Measurements from ENCODE around the gene SNRPE.

Gene SNRPE

DNA sequence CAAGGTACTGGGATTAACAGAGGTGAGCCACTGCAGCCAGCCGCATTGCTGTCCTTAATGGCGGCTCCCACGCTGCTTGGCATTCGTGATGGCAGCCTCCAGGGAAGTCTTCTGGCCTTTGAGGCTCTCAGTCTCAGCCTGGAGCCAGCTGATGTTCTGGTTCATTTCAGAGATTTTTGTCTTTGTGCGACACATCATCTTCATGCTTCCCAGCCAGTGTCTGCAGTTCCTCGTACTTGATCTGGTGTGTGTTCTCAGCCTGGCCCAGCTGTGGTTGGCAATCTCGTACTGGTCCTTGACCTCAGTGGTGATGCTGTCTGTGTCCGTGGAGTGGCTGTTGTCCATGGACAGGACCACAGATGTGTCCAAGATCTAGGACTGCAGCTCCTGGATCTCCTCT is 11.7 kb downstream of the SNRPE start:
- Histone ChIP-seq H3K36me3 (ENCODE audit: control insufficient read depth in 5 of 5, insufficient read depth in 5 of 5, low read length in 5 of 5) (peaks cover 11 to 46% (median 32%) of the 10 kb centered on the region in 5 donors), H3K27me3 (ENCODE audit: control insufficient read depth in 5 of 5, insufficient read depth in 4 of 5, low read length in 5 of 5) (no peaks in the 10 kb centered on the region), H3K4me3 (ENCODE audit: low read depth in 1 of 5, low read length in 5 of 5) (no peak overlapping the region), H3K9ac (ENCODE audit: low read length in 5 of 5) (no peak overlapping the region), H3K4me1 (ENCODE audit: control insufficient read depth in 5 of 5, insufficient read depth in 5 of 5, low read length in 5 of 5) (peaks cover 0 to 15% (median 6%) of the 10 kb centered on the region in 5 donors), H3K9me3 (ENCODE audit: control insufficient read depth in 5 of 5, low read length in 5 of 5) (no peaks in the 10 kb centered on the region), H3K27ac (ENCODE audit: low read depth, low read length) (no peak overlapping the region)

- Histone ChIP-seq H3K4me1 (ENCODE audit: control insufficient read depth in 5 of 5, insufficient read depth in 5 of 5, low read length in 5 of 5) (no peaks in the 10 kb centered on the region), H3K27ac (ENCODE audit: low read depth, low read length) (no peak overlapping the region), H3K9ac (ENCODE audit: low read length in 5 of 5) (no peak overlapping the region), H3K9me3 (ENCODE audit: control insufficient read depth in 5 of 5, low read length in 5 of 5) (no peaks in the 10 kb centered on the region), H3K4me3 (ENCODE audit: low read depth in 1 of 5, low read length in 5 of 5) (no peak overlapping the region), H3K27me3 (ENCODE audit: control insufficient read depth in 5 of 5, insufficient read depth in 4 of 5, low read length in 5 of 5) (no peaks in the 10 kb centered on the region), H3K36me3 (ENCODE audit: control insufficient read depth in 5 of 5, insufficient read depth in 5 of 5, low read length in 5 of 5) (peaks cover 0 to 12% (median 6%) of the 10 kb centered on the region in 5 donors)
These were observed 17.0 kb downstream of the SNRPE start for GRCh38 chr1:203878422-203878821.

- H3K4me3 ChIP-seq (ENCODE audit: low read depth in 1 of 5, low read length in 5 of 5) = no peak overlapping the region
These were observed 19.2 kb downstream of the SNRPE start for GRCh38 chr1:203880606-203881005.

DNA sequence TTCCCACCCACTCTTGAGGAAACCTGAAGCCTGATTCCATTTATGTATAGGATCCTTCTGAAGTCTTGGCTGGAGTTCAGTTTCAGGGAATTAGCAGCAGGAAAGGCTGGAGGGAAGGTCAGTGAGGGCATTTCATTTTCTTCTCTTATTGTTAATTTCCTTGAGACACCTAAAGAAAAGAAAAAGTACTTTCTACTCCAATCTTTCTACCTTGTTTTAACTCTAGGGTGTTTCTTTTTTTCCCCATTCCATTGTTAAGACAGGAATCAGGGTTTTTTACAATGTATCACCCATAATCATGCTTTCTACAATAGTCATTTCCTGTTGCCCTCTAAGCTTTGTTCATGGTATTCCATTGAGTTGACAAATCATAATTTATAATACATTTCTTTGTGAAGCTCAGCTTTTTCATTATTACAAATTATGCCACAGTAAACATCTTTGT is 27.4 kb downstream of the SNRPE start:
- H3K36me3 ChIP-seq (ENCODE audit: control insufficient read depth in 5 of 5, insufficient read depth in 5 of 5, low read length in 5 of 5) = no peaks in the 10 kb centered on the region
- no peak overlapping the region for H3K27ac ChIP-seq (ENCODE audit: low read depth, low read length)
- no peaks in the 10 kb centered on the region for H3K9me3 ChIP-seq (ENCODE audit: control insufficient read depth in 5 of 5, low read length in 5 of 5)
- no peaks in the 10 kb centered on the region for H3K27me3 ChIP-seq (ENCODE audit: control insufficient read depth in 5 of 5, insufficient read depth in 4 of 5, low read length in 5 of 5)
- H3K4me1 ChIP-seq (ENCODE audit: control insufficient read depth in 5 of 5, insufficient read depth in 5 of 5, low read length in 5 of 5) = peaks cover 0 to 3% (median 0%) of the 10 kb centered on the region in 5 donors
- H3K9ac ChIP-seq (ENCODE audit: low read length in 5 of 5) = no peak overlapping the region
- H3K4me3 ChIP-seq (ENCODE audit: low read depth in 1 of 5, low read length in 5 of 5) = no peak overlapping the region

More at GRCh38 chr1:203880606-203881005, 19.2 kb downstream of the SNRPE start:
- H3K9ac ChIP-seq (ENCODE audit: low read length in 5 of 5) = no peak overlapping the region
- no peaks in the 10 kb centered on the region for H3K27me3 ChIP-seq (ENCODE audit: control insufficient read depth in 5 of 5, insufficient read depth in 4 of 5, low read length in 5 of 5)
- H3K4me1 ChIP-seq (ENCODE audit: control insufficient read depth in 5 of 5, insufficient read depth in 5 of 5, low read length in 5 of 5) = no peaks in the 10 kb centered on the region
- H3K36me3 ChIP-seq (ENCODE audit: control insufficient read depth in 5 of 5, insufficient read depth in 5 of 5, low read length in 5 of 5) = peaks cover 0 to 4% (median 0%) of the 10 kb centered on the region in 5 donors
- H3K9me3 ChIP-seq (ENCODE audit: control insufficient read depth in 5 of 5, low read length in 5 of 5) = no peaks in the 10 kb centered on the region
- H3K27ac ChIP-seq (ENCODE audit: low read depth, low read length) = no peak overlapping the region

GRCh38 chr1:203891950-203892349 is 30.6 kb downstream of the SNRPE start:
- H3K9me3 ChIP-seq (ENCODE audit: control insufficient read depth in 5 of 5, low read length in 5 of 5) = peaks cover 0 to 4% (median 2%) of the 10 kb centered on the region in 5 donors
- no peak overlapping the region for H3K4me3 ChIP-seq (ENCODE audit: low read depth in 1 of 5, low read length in 5 of 5)
- peaks cover 0 to 3% (median 0%) of the 10 kb centered on the region in 5 donors for H3K4me1 ChIP-seq (ENCODE audit: control insufficient read depth in 5 of 5, insufficient read depth in 5 of 5, low read length in 5 of 5)
- H3K9ac ChIP-seq (ENCODE audit: low read length in 5 of 5) = no peak overlapping the region
- no peaks in the 10 kb centered on the region for H3K36me3 ChIP-seq (ENCODE audit: control insufficient read depth in 5 of 5, insufficient read depth in 5 of 5, low read length in 5 of 5)
- no peak overlapping the region for H3K27ac ChIP-seq (ENCODE audit: low read depth, low read length)
- no peaks in the 10 kb centered on the region for H3K27me3 ChIP-seq (ENCODE audit: control insufficient read depth in 5 of 5, insufficient read depth in 4 of 5, low read length in 5 of 5)

DNA sequence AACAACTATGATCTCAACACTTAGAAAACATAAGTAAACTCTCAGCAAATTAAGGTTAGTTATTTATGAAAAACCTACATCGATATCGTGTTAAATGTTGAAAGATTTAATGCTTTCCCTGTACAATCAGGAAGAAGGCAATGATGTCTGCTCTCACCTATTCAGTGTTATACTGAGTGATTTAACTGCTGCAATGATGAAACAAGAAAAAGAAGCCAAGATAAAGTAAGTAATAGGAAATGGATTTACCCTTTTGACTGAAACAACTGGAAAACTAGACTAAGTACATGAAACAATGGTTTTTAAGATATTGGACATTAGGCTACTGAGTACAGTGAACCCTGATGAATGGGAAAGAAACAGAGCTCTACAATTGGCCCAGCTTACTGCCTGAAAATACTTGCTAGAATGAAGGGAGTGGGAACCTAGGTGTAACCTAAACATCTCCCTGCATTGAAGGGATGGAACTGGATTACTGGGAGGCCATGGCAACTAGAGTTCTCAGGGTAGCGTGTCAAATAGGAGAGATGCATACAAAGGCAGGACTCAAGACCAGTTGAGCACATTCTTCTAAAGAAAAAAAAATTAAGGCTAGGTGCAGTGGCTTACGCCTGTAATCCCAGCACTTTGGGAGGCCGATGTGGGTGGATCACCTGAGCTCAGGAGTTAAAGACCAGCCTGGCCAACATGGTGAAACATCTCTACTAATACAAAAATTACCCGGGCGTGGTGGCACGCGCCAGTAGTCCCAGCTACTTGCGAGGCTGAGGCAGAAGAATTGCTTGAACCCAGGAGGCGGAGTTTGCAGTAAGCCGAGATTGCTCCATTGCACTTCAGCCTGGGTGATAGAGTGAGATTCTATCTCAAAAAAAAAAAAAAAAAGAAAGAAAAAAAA is 37.3 kb downstream of the SNRPE start:
- no peaks in the 10 kb centered on the region for H3K27me3 ChIP-seq (ENCODE audit: control insufficient read depth in 5 of 5, insufficient read depth in 4 of 5, low read length in 5 of 5)
- peaks cover 0 to 4% (median 2%) of the 10 kb centered on the region in 5 donors for H3K9me3 ChIP-seq (ENCODE audit: control insufficient read depth in 5 of 5, low read length in 5 of 5)
- no peaks in the 10 kb centered on the region for H3K4me1 ChIP-seq (ENCODE audit: control insufficient read depth in 5 of 5, insufficient read depth in 5 of 5, low read length in 5 of 5)
- H3K27ac ChIP-seq (ENCODE audit: low read depth, low read length) = no peak overlapping the region
- no peaks in the 10 kb centered on the region for H3K36me3 ChIP-seq (ENCODE audit: control insufficient read depth in 5 of 5, insufficient read depth in 5 of 5, low read length in 5 of 5)
- no peak overlapping the region for H3K4me3 ChIP-seq (ENCODE audit: low read depth in 1 of 5, low read length in 5 of 5)
- H3K9ac ChIP-seq (ENCODE audit: low read length in 5 of 5) = no peak overlapping the region

- H3K4me3 ChIP-seq (ENCODE audit: low read depth in 1 of 5, low read length in 5 of 5) = no peak overlapping the region
- H3K4me1 ChIP-seq (ENCODE audit: control insufficient read depth in 5 of 5, insufficient read depth in 5 of 5, low read length in 5 of 5) = no peaks in the 10 kb centered on the region
- no peaks in the 10 kb centered on the region for H3K27me3 ChIP-seq (ENCODE audit: control insufficient read depth in 5 of 5, insufficient read depth in 4 of 5, low read length in 5 of 5)
- no peaks in the 10 kb centered on the region for H3K36me3 ChIP-seq (ENCODE audit: control insufficient read depth in 5 of 5, insufficient read depth in 5 of 5, low read length in 5 of 5)
- H3K27ac ChIP-seq (ENCODE audit: low read depth, low read length) = no peak overlapping the region
- peaks cover 0 to 4% (median 2%) of the 10 kb centered on the region in 5 donors for H3K9me3 ChIP-seq (ENCODE audit: control insufficient read depth in 5 of 5, low read length in 5 of 5)
- H3K9ac ChIP-seq (ENCODE audit: low read length in 5 of 5) = no peak overlapping the region
These were observed 37.9 kb downstream of the SNRPE start for GRCh38 chr1:203899353-203899716.

DNA sequence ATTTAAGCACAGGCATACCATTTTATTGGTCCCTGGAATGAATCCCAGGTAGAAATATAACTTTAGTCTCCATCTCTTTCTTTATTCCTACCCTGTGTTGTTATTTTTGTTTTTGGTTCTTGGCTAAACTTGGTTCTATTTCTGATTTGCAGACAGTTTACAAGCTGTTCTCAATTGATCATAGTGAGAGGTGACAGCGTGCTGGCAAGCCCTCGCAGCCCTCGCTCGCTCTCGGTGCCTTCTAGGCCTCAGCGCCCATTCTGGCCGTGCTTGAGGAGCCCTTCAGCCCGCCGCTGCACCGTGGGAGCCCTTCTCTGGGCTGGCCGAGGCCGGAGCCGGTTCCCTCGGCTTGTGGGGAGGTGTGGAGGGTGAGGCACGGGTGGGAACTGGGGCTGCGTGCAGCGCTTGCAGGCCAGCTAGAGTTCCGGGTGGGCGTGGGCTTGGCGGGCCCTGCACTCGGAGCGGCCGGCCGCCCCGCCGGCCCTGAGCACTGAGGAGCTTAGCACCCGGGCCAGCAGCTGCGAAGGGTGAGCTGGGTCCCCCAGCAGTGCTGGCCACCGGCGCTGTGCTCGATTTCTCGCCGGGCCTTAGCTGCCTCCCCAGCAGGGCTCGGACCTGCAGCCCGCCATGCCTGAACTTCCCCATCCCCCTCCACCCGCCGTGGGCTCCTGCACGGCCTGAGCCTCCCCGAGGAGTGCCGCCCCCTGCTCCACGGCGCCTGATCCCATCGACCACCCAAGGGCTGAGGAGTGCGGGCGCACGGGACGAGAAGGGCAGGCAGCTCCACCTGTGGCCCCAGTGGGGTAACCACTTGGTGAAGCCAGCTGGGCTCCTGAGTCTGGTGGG is 38.7 kb downstream of the SNRPE start:
- Histone ChIP-seq H3K9me3 (ENCODE audit: control insufficient read depth in 5 of 5, low read length in 5 of 5) (no peaks in the 10 kb centered on the region), H3K27me3 (ENCODE audit: control insufficient read depth in 5 of 5, insufficient read depth in 4 of 5, low read length in 5 of 5) (no peaks in the 10 kb centered on the region), H3K36me3 (ENCODE audit: control insufficient read depth in 5 of 5, insufficient read depth in 5 of 5, low read length in 5 of 5) (no peaks in the 10 kb centered on the region), H3K9ac (ENCODE audit: low read length in 5 of 5) (no peak overlapping the region), H3K27ac (ENCODE audit: low read depth, low read length) (no peak overlapping the region), H3K4me3 (ENCODE audit: low read depth in 1 of 5, low read length in 5 of 5) (no peak overlapping the region), H3K4me1 (ENCODE audit: control insufficient read depth in 5 of 5, insufficient read depth in 5 of 5, low read length in 5 of 5) (no peaks in the 10 kb centered on the region)

DNA sequence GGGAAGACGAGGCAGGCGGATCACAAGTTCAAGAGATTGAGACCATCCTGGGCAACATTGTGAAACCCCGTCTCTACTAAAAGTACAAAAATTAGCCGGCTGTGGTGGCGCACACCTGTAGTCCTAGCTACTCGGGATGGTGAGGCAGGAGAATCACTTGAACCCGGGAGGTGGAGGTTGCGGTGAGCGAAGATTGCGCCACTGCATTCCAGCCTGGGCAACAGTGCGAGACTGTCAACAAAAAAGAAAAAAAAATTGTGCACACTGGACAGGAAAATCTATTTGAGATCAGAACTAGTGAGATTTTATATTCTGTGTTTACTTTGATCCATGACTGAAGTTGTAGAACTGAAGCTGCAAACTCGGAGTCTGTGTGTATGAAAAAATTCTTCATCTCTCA is 40.2 kb downstream of the SNRPE start:
- Histone ChIP-seq H3K36me3 (ENCODE audit: control insufficient read depth in 5 of 5, insufficient read depth in 5 of 5, low read length in 5 of 5) (no peaks in the 10 kb centered on the region), H3K9me3 (ENCODE audit: control insufficient read depth in 5 of 5, low read length in 5 of 5) (no peaks in the 10 kb centered on the region), H3K4me3 (ENCODE audit: low read depth in 1 of 5, low read length in 5 of 5) (no peak overlapping the region), H3K27me3 (ENCODE audit: control insufficient read depth in 5 of 5, insufficient read depth in 4 of 5, low read length in 5 of 5) (no peaks in the 10 kb centered on the region), H3K4me1 (ENCODE audit: control insufficient read depth in 5 of 5, insufficient read depth in 5 of 5, low read length in 5 of 5) (no peaks in the 10 kb centered on the region), H3K27ac (ENCODE audit: low read depth, low read length) (no peak overlapping the region), H3K9ac (ENCODE audit: low read length in 5 of 5) (no peak overlapping the region)

DNA sequence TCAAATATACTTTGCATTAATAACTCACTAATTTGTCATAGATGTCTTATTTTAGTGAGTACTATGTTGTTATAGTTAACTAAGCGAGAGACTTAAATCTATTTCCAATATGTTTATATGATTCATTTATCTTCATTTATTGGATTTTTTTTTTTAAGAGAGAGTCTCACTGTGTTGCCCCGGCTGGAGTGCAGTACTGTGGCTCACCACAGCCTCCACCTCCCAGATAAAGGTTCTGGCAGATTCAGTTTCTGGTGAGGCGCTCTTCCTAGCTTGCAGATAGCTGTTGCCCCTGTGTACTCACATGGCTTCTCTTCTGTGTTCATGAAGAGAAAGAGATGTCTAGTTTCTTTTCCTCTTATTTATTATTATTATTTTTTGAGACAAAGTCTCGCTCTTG is 43.9 kb downstream of the SNRPE start:
- no peaks in the 10 kb centered on the region for H3K4me1 ChIP-seq (ENCODE audit: control insufficient read depth in 5 of 5, insufficient read depth in 5 of 5, low read length in 5 of 5)
- H3K36me3 ChIP-seq (ENCODE audit: control insufficient read depth in 5 of 5, insufficient read depth in 5 of 5, low read length in 5 of 5) = no peaks in the 10 kb centered on the region
- H3K9ac ChIP-seq (ENCODE audit: low read length in 5 of 5) = no peak overlapping the region
- H3K9me3 ChIP-seq (ENCODE audit: control insufficient read depth in 5 of 5, low read length in 5 of 5) = no peaks in the 10 kb centered on the region
- no peaks in the 10 kb centered on the region for H3K27me3 ChIP-seq (ENCODE audit: control insufficient read depth in 5 of 5, insufficient read depth in 4 of 5, low read length in 5 of 5)
- H3K4me3 ChIP-seq (ENCODE audit: low read depth in 1 of 5, low read length in 5 of 5) = no peak overlapping the region
- no peak overlapping the region for H3K27ac ChIP-seq (ENCODE audit: low read depth, low read length)
